Measurements from ENCODE around the gene LMX1A. TPM values are rescaled to one million over a fixed set of nuclear protein-coding genes. Genes with fewer than 3 reads are reported as not detected.

The LMX1A gene
- polyA plus RNA-seq, 1 donor from 2014 or later, result 0.47 TPM

DNA sequence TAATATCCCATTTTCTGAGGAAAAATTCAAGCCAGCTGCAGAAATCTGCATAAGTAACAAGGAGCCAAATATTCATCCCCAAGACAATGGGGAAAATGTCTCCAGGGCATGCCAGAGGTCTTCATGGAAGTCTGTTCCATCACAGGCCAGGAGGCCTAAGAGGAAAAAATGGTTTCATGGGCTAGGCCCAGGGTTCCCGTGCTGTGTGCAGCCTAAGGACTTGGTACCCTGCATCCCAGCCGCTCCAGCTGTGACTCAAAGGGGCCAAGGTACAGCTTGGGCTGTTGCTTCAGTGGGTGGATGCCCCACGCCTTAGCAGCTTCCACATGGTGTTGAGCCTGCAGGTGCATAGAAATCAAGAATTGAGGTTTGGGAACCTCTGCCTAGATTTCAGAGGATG is 173.5 kb downstream of the LMX1A start:
- Histone ChIP-seq H3K9me3 (ENCODE audit: low read length) (no peaks in the 10 kb centered on the region), H2AFZ (ENCODE audit: low read depth, low read length) (no peak overlapping the region), H3K27ac (ENCODE audit: low read length) (no peak overlapping the region), H3K9ac (ENCODE audit: low read length) (no peak overlapping the region), H3K4me2 (ENCODE audit: low read length) (no peak overlapping the region), H3K27me3 (ENCODE audit: insufficient read depth, low read depth, low read length) (no peaks in the 10 kb centered on the region), H3K4me3 (ENCODE audit: low read length) (no peak overlapping the region), H3K9me2 (ENCODE audit: insufficient read depth, low read length) (no peaks in the 10 kb centered on the region), H3F3A (ENCODE audit: insufficient read depth, low read length, poor library complexity, severe bottlenecking) (no peaks in the 10 kb centered on the region), H4K20me1 (ENCODE audit: insufficient read depth) (no peaks in the 10 kb centered on the region), H3K79me2 (replicated peaks; ENCODE audit: insufficient read depth, low read length) (no peaks in the 10 kb centered on the region), H3K36me3 (ENCODE audit: insufficient read depth, low read length) (no peaks in the 10 kb centered on the region)
- TF ChIP-seq SMC3 (conservative IDR thresholded peaks at IDR 0.05; ENCODE audit: poor library complexity), result no peak
- no peak for TF ChIP-seq EZH2 (IDR thresholded peaks at IDR 0.05; ENCODE audit: borderline replicate concordance, insufficient read depth, low read length, poor library complexity, severe bottlenecking)
- TF ChIP-seq EP300 (conservative IDR thresholded peaks at IDR 0.05; ENCODE audit: poor library complexity, severe bottlenecking), result no peak

DNA sequence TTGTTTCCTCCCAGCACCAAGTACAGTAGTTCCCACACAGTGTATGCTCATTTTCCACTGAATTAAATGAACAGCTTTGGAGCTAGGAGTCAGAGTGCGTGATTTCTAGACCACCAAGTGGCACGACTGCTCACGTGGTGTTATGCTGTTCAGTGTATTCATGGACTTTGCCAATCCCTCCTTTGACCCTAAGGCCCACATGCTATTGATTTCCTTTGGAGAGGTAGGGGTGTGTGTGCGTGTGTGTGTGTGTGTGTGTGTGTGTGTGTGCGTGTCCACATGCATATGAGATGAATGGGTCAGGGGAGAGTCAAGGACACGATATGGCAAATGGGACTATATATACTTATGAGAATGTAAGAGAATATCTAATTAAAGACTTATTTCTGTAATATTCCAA is 177.2 kb downstream of the LMX1A start:
- Histone ChIP-seq H3K9me3 (ENCODE audit: low read length) (no peaks in the 10 kb centered on the region), H3K4me3 (ENCODE audit: low read length) (no peak overlapping the region), H3K9ac (ENCODE audit: low read length) (no peak overlapping the region), H3F3A (ENCODE audit: insufficient read depth, low read length, poor library complexity, severe bottlenecking) (no peaks in the 10 kb centered on the region), H3K9me2 (ENCODE audit: insufficient read depth, low read length) (no peaks in the 10 kb centered on the region), H2AFZ (ENCODE audit: low read depth, low read length) (no peak overlapping the region), H3K36me3 (ENCODE audit: insufficient read depth, low read length) (no peaks in the 10 kb centered on the region), H3K4me2 (ENCODE audit: low read length) (no peak overlapping the region), H3K79me2 (replicated peaks; ENCODE audit: insufficient read depth, low read length) (no peaks in the 10 kb centered on the region), H3K27me3 (ENCODE audit: insufficient read depth, low read depth, low read length) (no peaks in the 10 kb centered on the region), H3K27ac (ENCODE audit: low read length) (no peak overlapping the region), H4K20me1 (ENCODE audit: insufficient read depth) (no peaks in the 10 kb centered on the region)
- TF ChIP-seq RAD21 (conservative IDR thresholded peaks at IDR 0.05) (no peak), MXI1 (conservative IDR thresholded peaks at IDR 0.05; ENCODE audit: poor library complexity, severe bottlenecking) (no peak), POLR2AphosphoS5 (IDR thresholded peaks at IDR 0.05) (no peak), SMC3 (conservative IDR thresholded peaks at IDR 0.05; ENCODE audit: poor library complexity) (no peak)

DNA sequence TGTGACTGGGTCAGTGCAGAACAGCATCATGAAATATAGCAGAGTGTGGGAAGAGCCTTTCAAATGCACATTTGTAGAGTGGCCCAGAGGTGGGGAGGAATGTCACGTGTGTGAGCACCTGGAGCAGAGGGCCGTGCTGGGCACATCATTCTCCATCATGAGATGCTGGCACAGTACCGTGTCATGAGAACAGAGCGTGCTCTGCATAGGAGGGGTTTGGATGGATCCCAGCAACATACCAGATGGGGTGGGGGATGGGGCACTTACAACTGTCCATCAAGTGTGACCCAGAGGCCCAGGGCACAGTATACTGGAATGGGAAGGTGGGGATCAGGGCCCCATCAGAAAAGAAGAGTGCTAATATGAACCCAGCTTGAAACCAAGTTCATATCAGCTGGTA is 182.0 kb downstream of the LMX1A start:
- H3K27me3 ChIP-seq (ENCODE audit: insufficient read depth, low read depth, low read length), result no peaks in the 10 kb centered on the region
- H3K9me2 ChIP-seq (ENCODE audit: insufficient read depth, low read length), result no peaks in the 10 kb centered on the region
- H3K27ac ChIP-seq (ENCODE audit: low read length), result no peak overlapping the region
- no peaks in the 10 kb centered on the region for H3K79me2 ChIP-seq (replicated peaks; ENCODE audit: insufficient read depth, low read length)
- H3F3A ChIP-seq (ENCODE audit: insufficient read depth, low read length, poor library complexity, severe bottlenecking), result no peaks in the 10 kb centered on the region
- TF ChIP-seq EP300 (conservative IDR thresholded peaks at IDR 0.05; ENCODE audit: poor library complexity, severe bottlenecking) (no peak), POLR2AphosphoS5 (IDR thresholded peaks at IDR 0.05) (no peak), RAD21 (conservative IDR thresholded peaks at IDR 0.05) (no peak), TAF1 (IDR thresholded peaks at IDR 0.05; ENCODE audit: low read depth) (no peak), EZH2 (IDR thresholded peaks at IDR 0.05; ENCODE audit: borderline replicate concordance, insufficient read depth, low read length, poor library complexity, severe bottlenecking) (no peak), MXI1 (conservative IDR thresholded peaks at IDR 0.05; ENCODE audit: poor library complexity, severe bottlenecking) (no peak), SMC3 (conservative IDR thresholded peaks at IDR 0.05; ENCODE audit: poor library complexity) (no peak)
- TF ChIP-seq, protein P1, sequence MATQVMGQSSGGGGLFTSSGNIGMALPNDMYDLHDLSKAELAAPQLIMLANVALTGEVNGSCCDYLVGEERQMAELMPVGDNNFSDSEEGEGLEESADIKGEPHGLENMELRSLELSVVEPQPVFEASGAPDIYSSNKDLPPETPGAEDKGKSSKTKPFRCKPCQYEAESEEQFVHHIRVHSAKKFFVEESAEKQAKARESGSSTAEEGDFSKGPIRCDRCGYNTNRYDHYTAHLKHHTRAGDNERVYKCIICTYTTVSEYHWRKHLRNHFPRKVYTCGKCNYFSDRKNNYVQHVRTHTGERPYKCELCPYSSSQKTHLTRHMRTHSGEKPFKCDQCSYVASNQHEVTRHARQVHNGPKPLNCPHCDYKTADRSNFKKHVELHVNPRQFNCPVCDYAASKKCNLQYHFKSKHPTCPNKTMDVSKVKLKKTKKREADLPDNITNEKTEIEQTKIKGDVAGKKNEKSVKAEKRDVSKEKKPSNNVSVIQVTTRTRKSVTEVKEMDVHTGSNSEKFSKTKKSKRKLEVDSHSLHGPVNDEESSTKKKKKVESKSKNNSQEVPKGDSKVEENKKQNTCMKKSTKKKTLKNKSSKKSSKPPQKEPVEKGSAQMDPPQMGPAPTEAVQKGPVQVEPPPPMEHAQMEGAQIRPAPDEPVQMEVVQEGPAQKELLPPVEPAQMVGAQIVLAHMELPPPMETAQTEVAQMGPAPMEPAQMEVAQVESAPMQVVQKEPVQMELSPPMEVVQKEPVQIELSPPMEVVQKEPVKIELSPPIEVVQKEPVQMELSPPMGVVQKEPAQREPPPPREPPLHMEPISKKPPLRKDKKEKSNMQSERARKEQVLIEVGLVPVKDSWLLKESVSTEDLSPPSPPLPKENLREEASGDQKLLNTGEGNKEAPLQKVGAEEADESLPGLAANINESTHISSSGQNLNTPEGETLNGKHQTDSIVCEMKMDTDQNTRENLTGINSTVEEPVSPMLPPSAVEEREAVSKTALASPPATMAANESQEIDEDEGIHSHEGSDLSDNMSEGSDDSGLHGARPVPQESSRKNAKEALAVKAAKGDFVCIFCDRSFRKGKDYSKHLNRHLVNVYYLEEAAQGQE (IDR thresholded peaks at IDR 0.05; ENCODE audit: borderline replicate concordance), result no peak
- TF ChIP-seq, protein P2, sequence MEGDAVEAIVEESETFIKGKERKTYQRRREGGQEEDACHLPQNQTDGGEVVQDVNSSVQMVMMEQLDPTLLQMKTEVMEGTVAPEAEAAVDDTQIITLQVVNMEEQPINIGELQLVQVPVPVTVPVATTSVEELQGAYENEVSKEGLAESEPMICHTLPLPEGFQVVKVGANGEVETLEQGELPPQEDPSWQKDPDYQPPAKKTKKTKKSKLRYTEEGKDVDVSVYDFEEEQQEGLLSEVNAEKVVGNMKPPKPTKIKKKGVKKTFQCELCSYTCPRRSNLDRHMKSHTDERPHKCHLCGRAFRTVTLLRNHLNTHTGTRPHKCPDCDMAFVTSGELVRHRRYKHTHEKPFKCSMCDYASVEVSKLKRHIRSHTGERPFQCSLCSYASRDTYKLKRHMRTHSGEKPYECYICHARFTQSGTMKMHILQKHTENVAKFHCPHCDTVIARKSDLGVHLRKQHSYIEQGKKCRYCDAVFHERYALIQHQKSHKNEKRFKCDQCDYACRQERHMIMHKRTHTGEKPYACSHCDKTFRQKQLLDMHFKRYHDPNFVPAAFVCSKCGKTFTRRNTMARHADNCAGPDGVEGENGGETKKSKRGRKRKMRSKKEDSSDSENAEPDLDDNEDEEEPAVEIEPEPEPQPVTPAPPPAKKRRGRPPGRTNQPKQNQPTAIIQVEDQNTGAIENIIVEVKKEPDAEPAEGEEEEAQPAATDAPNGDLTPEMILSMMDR (IDR thresholded peaks at IDR 0.05; ENCODE audit: poor library complexity, severe bottlenecking), result no peak
- H4K20me1 ChIP-seq (ENCODE audit: insufficient read depth), result no peaks in the 10 kb centered on the region
- H3K4me2 ChIP-seq (ENCODE audit: low read length), result no peak overlapping the region
- no peak overlapping the region for H3K4me3 ChIP-seq (ENCODE audit: low read length)
- H3K9me3 ChIP-seq (ENCODE audit: low read length), result no peaks in the 10 kb centered on the region
- no peaks in the 10 kb centered on the region for H3K36me3 ChIP-seq (ENCODE audit: insufficient read depth, low read length)
- H2AFZ ChIP-seq (ENCODE audit: low read depth, low read length), result no peak overlapping the region
- no peak overlapping the region for H3K9ac ChIP-seq (ENCODE audit: low read length)

Measured in neural cell (in vitro differentiated cells).